ENCODE data around the gene LRIT2. TPM values are rescaled to one million over a fixed set of nuclear protein-coding genes. Genes with fewer than 3 reads are reported as not detected.

Gene LRIT2
- total and polyA plus RNA-seq, 2 experiments from 2014 or later = not detected

DNA sequence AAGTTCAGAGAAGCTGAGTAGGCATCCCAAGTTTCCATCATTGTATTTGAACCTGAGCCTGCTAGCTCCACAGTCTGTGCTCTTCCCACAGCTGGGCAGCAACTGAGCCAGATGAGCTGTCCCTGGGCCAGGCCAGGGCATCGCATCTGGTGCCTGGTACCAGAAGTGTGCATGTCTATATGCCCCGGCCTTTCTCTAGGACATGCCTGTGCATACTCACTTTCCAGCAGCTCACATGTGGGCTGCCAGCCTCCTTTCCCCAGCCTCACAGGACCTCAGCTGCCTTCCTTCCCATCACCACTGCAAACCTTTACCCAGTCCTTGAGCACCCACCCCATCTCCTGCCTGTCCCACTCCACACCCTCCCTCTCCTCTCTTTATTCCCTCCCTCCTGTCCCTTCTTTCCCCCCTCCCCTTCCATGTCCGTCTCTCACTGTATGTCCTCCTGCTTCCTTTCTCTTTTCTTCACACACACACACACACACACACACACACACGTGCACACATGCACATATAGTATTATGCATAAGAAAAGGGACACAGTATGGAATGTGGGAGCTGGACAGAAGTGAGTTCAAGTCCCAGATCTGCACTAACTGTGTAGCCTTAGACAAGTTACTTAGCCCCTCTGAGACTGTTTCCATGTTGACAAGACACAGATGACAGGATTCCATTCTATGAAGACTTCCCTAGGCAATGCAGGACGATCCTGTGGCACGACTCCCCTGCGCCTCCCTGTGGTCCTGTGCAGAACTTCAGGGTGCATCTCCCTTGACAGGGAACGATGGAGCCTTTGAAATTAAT lies 20.1 kb downstream of the LRIT2 start:
- no peaks in the 10 kb centered on the region for H3K79me2 ChIP-seq
- H3K27me3 ChIP-seq = no peaks in the 10 kb centered on the region
- H3K9me3 ChIP-seq (ENCODE audit: low read depth) = no peaks in the 10 kb centered on the region
- H3K4me2 ChIP-seq = no peak overlapping the region
- no peak overlapping the region for H3K27ac ChIP-seq
- TF ChIP-seq EZH2phosphoT487 (IDR thresholded peaks at IDR 0.05; ENCODE audit: low read depth, severe bottlenecking, unreplicated experiment) = no peak
- TF ChIP-seq, protein P1, sequence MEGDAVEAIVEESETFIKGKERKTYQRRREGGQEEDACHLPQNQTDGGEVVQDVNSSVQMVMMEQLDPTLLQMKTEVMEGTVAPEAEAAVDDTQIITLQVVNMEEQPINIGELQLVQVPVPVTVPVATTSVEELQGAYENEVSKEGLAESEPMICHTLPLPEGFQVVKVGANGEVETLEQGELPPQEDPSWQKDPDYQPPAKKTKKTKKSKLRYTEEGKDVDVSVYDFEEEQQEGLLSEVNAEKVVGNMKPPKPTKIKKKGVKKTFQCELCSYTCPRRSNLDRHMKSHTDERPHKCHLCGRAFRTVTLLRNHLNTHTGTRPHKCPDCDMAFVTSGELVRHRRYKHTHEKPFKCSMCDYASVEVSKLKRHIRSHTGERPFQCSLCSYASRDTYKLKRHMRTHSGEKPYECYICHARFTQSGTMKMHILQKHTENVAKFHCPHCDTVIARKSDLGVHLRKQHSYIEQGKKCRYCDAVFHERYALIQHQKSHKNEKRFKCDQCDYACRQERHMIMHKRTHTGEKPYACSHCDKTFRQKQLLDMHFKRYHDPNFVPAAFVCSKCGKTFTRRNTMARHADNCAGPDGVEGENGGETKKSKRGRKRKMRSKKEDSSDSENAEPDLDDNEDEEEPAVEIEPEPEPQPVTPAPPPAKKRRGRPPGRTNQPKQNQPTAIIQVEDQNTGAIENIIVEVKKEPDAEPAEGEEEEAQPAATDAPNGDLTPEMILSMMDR (IDR thresholded peaks at IDR 0.05; ENCODE audit: poor library complexity) = peak; percentile 69
- no peak for TF ChIP-seq EZH2 (IDR thresholded peaks at IDR 0.05; ENCODE audit: borderline replicate concordance)
- 46% methylated on average over 8 of the region's 8 CpGs for WGBS (ENCODE audit: low lambda C conversion rate, missing lambda C conversion rate)
- no peak overlapping the region for H2AFZ ChIP-seq
- H3K9me2 ChIP-seq (replicated peaks; ENCODE audit: insufficient read depth) = no peaks in the 10 kb centered on the region
- no peaks in the 10 kb centered on the region for H3K4me1 ChIP-seq (ENCODE audit: insufficient read depth)
- H3K36me3 ChIP-seq (replicated peaks; ENCODE audit: insufficient read depth, low read depth) = no peaks in the 10 kb centered on the region
- peak; percentile 72 for DNase-seq (ENCODE audit: low spot score)
- H3K4me3 ChIP-seq = no peak overlapping the region
- no peaks in the 10 kb centered on the region for H4K20me1 ChIP-seq (ENCODE audit: insufficient read depth, poor library complexity, severe bottlenecking)

DNA sequence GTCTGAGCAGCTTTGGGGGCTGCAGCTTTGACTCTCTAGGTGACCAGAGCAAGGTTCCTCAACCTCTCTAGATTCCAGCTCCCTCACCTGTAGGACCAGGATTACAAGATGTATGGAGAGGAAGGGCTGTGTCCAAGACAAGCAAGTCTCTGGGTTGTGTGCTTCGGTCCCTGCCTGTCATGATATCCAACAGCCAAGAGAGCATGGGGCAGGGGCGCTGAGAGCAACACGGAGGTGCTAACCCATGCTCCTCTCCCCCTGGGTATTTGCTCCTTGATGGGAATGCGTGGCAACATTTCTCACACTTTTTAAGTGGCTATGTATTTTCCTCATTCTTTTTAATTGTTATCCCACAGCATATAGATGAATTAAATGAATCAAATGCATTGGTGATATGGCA lies 20.7 kb downstream of the LRIT2 start:
- no peak overlapping the region for H3K27ac ChIP-seq
- H3K4me1 ChIP-seq (ENCODE audit: insufficient read depth) = no peaks in the 10 kb centered on the region
- no peaks in the 10 kb centered on the region for H3K79me2 ChIP-seq
- H2AFZ ChIP-seq = no peak overlapping the region
- H3K9me2 ChIP-seq (replicated peaks; ENCODE audit: insufficient read depth) = no peaks in the 10 kb centered on the region
- TF ChIP-seq, protein P1 (IDR thresholded peaks at IDR 0.05; ENCODE audit: poor library complexity) = no peak
- no peak for TF ChIP-seq EZH2 (IDR thresholded peaks at IDR 0.05; ENCODE audit: borderline replicate concordance)
- TF ChIP-seq EZH2phosphoT487 (IDR thresholded peaks at IDR 0.05; ENCODE audit: low read depth, severe bottlenecking, unreplicated experiment) = no peak
- no peak overlapping the region for H3K4me3 ChIP-seq
- no peaks in the 10 kb centered on the region for H3K36me3 ChIP-seq (replicated peaks; ENCODE audit: insufficient read depth, low read depth)
- no peaks in the 10 kb centered on the region for H3K9me3 ChIP-seq (ENCODE audit: low read depth)
- no peak overlapping the region for H3K4me2 ChIP-seq
- no peaks in the 10 kb centered on the region for H4K20me1 ChIP-seq (ENCODE audit: insufficient read depth, poor library complexity, severe bottlenecking)
- DNase-seq (ENCODE audit: low spot score) = no peak
- WGBS (ENCODE audit: low lambda C conversion rate, missing lambda C conversion rate) = 87% methylated on average over 4 of the region's 4 CpGs
- no peaks in the 10 kb centered on the region for H3K27me3 ChIP-seq

DNA sequence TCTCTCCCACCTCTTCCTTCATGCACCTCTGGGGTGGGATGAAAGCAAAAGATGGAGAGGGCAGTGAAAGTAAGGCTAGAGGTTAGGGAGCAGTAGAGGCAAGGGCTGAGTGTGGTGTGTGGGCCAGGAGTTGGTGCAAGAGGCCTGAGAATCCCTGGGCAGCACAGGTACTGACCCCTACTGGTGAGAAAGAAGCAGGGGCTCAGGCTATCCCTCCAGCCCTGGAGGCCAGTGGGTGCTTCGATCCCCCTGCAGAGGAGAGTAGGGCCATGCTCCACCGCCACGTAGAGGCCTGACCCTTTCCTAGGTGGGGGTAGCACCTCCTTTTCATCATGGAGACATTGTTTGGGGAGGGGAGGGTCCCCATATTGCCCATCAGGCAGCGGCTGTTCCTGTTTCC lies 21.2 kb downstream of the LRIT2 start:
- H3K4me3 ChIP-seq = no peak overlapping the region
- no peaks in the 10 kb centered on the region for H3K36me3 ChIP-seq (replicated peaks; ENCODE audit: insufficient read depth, low read depth)
- H3K4me2 ChIP-seq = no peak overlapping the region
- WGBS (ENCODE audit: low lambda C conversion rate, missing lambda C conversion rate) = 72% methylated on average over 4 of the region's 4 CpGs
- no peak for TF ChIP-seq EZH2phosphoT487 (IDR thresholded peaks at IDR 0.05; ENCODE audit: low read depth, severe bottlenecking, unreplicated experiment)
- TF ChIP-seq, protein P1 (IDR thresholded peaks at IDR 0.05; ENCODE audit: poor library complexity) = peak; percentile 21
- H2AFZ ChIP-seq = no peak overlapping the region
- no peaks in the 10 kb centered on the region for H3K9me3 ChIP-seq (ENCODE audit: low read depth)
- DNase-seq (ENCODE audit: low spot score) = no peak
- H3K79me2 ChIP-seq = no peaks in the 10 kb centered on the region
- H4K20me1 ChIP-seq (ENCODE audit: insufficient read depth, poor library complexity, severe bottlenecking) = no peaks in the 10 kb centered on the region
- H3K4me1 ChIP-seq (ENCODE audit: insufficient read depth) = no peaks in the 10 kb centered on the region
- no peaks in the 10 kb centered on the region for H3K9me2 ChIP-seq (replicated peaks; ENCODE audit: insufficient read depth)
- no peak overlapping the region for H3K27ac ChIP-seq
- H3K27me3 ChIP-seq = no peaks in the 10 kb centered on the region
